Activated T-helper 9 cell treated with anti-CD3 and anti-CD28 coated beads, Interleukin-2, amount 50 U/mL, for 16 hours (primary cell): Measurements from ENCODE around the gene BMP6.

Experiments
- DNase-seq: peaks from one replicate; pipeline ENCODE4 v3.0.0-alpha.2; 2020; ENCODE audit warnings: low read depth

Gene BMP6

DNA sequence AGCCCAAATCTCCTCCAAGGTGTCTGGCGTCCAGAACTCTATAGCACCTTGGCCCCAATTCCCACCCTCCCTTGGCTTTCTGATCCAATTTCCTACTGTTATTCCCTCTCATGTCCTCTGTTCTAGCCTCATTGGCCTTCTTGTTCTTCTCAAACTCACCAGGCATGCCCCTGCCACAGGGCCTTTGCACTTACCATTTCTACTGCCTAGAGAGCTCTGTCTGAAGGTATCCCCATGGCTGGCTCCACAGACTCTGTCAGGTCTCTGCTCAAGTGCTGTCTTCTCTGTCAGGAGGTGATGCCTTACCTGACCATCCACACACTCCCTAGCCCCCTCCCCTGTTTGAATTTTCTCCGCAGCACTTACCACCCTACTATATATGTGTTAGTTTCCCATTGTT is 5.6 kb upstream of the BMP6 start:
- DNase-seq = no peak

DNA sequence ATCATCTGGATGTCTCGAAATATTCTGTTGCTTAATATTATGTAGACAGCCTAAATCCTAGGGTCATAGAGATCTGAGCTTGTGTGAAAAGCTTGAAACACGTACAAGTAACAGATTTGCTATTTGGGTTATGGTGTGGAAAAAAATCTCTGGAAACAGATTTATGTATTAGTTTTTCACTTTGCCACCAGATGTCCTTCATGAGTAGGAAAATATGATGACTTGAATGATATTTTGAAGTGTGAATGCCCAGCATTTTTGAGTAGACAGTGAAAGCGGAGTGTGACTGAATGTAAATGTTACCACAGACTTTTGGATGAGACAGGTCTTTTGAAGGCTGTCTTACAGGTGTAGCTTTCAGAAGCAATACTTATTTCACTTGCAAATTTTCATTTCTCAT is 4.2 kb upstream of the BMP6 start:
- no peak for DNase-seq

DNA sequence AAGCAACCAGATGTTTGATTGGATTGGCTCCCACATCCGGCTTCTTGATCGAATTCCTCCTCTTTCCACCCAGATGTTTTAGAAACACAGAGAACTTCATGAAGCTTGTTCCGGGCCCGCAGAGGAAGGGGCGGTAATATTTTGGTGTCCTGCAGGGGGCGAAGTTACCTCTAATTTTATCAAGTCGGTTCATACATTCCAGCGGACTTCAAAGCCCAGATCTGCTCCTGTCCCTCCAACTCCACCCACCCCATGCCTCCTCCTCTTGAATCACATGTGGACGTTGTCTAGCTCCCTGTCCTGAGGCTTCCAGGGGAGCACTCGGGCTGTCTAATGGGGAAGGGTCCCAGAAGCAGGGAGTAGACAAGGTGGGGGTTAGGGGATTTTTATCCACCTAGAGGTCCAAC is 2.9 kb upstream of the BMP6 start:
- DNase-seq = peak; percentile 26

DNA sequence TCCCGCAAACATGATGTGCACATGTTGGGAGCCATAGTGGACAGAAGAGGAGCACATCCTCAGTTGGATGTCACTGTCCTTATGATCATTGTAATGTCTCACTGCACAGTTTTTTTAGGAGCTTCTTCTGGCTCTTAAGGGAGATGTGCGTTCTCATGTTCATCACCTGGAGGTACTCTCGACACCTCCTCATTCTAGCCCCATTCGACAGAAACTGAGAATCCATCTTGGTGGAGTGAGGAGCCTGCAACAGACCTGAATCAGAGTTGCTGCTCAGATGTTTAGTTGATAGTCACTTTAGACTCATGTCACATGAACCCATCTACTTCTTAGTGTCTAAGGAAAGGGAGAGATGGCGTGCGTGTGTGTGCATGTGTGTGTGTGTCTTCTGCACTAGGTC is 2.3 kb upstream of the BMP6 start:
- DNase-seq = no peak

DNA sequence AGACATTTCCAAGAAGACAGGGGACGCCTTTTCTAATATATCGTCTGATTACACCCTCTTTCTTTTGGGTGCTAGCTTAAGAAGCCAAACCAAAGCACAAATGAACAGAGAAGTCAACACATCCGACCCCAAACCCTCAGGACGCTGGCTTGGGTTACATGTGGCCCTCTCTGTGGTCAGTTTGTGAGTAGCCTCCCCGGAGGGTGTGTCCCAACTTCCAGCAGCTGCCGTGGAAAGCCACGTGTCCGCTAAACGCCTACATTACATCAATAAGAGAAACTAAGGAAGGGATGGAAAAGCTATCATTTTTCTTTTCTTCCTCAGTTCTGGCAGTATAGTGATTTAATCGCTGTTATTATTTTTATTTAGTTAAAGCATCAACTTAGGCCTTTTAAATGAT is 487 bp upstream of the BMP6 start:
- no peak for DNase-seq

DNA sequence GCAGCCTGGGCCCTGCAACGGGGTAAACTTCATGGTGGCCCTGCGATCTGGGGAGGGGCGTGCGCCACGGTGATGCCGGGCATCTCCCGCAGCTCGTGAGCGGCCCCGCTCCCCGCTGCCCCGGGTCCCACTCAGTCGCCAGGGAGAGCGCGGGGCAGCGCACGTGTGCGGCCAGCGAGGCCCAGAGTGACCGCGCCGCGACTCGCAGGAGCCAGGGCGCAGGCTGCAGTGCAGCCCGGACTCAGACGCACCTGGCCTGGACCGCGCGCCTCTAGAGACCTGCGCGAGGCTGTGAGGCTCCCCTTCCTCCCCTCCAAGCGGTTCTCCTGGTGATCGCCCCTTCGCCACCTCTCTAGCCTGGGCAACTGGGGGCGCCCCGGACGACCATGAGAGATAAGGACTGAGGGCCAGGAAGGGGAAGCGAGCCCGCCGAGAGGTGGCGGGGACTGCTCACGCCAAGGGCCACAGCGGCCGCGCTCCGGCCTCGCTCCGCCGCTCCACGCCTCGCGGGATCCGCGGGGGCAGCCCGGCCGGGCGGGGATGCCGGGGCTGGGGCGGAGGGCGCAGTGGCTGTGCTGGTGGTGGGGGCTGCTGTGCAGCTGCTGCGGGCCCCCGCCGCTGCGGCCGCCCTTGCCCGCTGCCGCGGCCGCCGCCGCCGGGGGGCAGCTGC is 652 bp downstream of the BMP6 start:
- no peak for DNase-seq

DNA sequence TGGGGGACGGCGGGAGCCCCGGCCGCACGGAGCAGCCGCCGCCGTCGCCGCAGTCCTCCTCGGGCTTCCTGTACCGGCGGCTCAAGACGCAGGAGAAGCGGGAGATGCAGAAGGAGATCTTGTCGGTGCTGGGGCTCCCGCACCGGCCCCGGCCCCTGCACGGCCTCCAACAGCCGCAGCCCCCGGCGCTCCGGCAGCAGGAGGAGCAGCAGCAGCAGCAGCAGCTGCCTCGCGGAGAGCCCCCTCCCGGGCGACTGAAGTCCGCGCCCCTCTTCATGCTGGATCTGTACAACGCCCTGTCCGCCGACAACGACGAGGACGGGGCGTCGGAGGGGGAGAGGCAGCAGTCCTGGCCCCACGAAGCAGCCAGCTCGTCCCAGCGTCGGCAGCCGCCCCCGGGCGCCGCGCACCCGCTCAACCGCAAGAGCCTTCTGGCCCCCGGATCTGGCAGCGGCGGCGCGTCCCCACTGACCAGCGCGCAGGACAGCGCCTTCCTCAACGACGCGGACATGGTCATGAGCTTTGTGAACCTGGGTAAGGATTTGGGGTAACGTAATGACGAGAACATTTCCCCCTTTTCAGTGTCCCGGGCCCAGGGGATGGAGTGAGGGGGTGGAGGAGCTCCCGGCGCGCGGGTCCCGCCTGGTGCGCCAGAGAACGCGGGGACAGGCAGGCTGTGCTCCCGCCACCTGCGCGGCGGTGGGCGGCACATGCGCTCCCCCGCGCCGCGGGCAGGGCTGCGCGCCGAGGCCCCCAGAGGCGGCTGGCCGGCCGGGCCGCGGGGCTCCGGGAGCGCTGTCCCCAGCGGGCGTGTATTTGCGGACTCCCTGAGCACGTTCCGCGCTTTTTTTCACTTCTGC is 1.4 kb downstream of the BMP6 start:
- no peak for DNase-seq

DNA sequence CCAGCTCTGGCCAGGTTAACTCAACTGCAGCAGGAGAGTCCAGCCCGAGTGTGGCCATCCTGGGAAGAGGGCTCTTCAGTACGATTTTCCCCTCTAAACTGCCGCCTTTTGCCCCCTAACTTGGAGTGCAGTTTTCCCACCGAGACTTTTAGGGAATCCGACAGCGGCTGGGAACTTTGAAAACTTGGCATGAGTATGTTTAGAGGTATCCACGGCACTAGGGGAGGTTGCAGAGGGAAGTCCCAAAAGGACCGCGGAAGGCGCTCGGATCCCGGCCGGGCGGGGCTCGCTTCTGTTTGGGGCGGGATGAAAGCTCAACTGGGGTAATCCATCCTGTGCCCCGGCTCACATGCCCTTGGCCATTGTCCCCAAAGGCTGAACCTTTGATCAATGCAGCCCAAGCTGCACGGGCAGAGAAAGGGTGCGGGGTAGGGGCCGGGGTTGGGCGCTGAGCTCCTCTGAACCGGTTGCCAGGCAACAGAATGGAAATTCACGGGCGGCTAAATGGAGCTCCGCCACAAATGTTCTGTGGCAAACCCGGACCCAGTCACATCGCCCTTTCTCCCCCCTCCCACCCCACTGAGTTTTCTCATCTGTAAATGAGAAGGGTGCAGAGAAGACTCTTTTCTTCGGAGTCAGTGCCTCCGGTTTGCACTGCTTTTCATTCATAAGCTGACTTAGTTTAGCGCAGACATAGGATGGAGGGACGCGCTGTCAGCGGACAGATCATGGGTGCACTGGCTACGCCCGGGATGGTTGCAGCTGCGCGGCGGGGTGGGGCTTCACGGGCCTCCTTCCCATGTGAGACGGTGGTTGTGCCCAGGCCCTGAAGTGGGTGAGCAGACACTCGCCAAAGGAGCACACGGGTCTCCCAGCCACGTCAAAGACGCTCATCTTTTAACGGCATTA is 2.3 kb downstream of the BMP6 start:
- DNase-seq = no peak

DNA sequence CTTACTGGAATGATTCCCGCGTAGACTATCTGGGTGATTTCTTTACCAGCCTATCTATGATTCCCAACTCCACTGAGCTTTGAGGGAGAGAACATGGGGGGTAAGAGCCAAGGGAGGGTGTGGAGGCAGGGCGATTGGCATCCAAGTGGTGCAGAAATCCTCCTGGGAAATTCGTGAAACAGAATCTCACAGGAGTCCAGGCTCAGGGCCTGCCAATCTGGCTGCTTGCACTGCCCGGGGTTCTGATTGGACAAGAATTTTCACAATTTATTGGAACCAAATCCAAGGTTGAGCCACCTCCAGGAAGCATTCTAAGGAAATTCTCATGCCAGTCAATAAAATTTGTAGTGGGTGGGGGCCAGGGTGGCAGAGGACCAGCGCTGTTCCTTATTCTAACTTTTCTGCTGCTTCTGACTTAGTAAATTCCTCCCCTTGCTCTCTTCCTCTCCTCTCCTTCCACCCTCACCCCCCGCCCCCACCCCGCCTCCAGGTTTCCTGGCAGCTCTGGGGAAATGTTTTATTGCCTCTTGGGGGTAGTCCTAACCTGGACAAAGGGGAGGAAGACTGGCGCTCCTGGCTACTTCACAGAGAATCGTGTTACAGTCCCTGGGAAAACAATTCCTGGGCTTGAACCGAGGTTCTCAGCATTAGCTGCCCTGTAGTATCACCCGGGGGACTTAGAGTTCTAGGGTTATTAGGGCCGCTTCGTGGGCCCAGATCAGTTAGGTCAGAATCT is 3.1 kb downstream of the BMP6 start:
- DNase-seq = no peak

DNA sequence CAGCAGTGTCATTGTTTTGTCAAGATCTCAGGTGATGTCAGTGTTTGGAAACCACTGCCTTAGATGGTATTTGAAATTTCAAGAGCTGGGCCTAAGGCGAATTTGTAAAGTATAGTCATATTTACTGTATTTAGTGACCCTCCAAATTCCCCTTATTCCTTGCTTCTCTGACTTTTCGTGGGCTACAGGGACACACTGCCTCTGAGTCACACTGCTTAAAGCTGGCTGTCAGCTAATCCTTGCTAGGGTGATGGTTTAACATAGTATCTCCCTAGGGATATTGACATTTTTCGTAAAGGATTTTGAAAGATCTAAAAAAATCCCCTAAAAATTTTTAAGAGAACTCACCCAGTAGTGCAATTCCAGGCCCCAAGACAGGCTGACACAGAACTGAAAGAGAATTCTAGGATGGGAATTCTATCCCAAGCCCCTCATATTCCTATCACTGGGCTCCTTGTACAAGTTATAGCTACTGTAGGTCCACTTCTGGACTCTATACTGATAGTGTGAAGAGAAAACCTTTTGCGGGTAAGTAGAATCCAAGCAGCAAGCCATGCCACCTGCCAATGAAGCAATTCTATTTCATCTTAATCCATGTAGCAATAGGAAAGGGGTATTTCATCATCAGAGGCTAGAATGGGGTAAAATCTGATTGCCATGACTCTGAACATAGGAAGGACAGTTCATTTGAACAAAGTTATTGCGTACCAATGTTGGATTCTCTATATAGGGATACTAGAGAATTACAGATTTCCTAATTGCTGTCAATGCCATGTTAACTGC is 4.3 kb downstream of the BMP6 start:
- DNase-seq = no peak

DNA sequence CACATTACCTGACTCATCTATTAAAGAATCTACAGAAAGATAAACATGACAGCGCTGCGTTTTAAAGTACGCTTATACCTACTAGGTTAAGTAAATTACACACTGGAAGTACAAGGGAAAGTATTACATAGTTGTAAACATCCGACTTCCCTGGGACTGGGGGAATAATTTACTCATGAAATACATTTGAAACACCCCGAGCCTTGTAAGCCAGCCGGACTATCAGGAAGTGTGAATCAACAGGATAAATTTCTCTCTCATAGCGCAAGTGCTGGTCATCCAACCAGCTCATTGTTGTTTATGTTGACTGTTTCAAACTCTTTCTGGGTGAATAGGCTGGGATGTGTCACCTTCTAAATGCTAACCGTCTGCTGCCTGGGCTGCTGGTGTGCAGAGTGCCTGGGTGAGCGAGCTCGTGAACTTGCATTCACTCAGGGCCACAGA is 4.9 kb downstream of the BMP6 start:
- DNase-seq = no peak

DNA sequence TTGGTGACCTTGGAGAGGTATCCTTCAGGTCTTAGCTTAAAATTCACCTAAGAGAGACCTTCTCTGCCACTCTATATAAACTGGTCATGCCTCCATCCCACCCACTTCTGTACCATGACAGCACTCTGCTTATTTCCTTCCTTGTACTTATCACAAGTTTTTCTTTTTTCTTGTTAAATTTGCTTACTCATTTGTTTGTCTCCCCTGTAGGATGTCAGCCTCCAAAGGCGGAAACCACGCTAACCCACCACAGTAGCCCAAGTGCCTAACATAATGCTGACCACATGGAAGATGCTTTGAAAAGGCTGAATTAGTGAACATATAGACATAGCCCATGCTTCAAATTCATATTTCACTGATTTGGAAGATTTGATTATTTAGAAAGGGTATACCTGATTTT is 5.4 kb downstream of the BMP6 start:
- DNase-seq = no peak

DNA sequence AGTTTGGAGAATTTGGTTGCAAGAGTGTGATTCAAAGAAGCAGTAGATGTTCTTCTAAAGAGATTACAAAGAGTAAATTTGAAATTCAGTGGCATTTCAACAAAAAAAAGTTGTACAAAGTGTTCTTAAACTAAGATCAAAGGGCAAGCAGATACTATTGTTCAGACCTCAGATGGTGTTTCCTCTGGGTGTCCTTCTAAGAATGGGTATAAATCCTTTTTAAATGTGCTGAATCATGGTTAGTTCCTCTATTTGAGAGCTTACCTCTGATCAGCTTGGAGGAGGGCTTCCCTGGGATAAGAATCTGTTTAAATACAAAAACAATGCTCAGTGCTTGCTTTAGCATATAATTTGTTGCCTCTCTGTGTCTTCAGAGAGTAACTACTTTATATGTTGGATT is 6.3 kb downstream of the BMP6 start:
- DNase-seq = no peak

DNA sequence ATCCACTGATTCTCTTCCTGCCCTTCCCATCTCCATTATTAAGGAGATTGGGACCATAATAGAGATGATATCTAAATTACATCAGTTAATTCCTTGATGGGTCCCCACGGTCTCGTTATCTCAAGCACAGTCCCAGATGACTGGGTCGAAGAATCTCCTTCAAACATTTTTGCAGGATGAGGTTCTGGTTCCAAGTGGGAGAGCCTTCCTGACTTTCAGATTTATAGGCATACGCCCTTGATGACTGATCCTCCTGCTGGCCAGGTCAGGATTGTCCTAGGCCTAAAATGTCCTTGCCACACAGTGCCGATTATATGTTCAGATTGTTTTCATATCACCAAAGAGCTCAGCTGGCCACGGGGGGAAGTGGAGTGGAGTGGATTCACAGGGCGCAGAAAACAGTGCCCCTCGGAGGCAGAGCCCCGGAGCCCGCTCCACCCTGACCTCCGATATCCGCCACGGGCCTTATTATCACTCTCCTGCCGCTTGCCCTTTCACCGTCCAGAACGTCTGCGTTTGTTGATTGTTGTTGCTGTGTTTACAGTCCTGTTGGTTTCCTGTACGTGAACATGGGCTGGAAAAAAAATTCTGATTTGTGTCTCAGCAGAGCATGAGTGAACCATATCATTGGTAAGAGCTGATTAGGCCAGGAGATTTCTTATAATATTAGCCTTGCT is 8.9 kb downstream of the BMP6 start:
- no peak for DNase-seq

DNA sequence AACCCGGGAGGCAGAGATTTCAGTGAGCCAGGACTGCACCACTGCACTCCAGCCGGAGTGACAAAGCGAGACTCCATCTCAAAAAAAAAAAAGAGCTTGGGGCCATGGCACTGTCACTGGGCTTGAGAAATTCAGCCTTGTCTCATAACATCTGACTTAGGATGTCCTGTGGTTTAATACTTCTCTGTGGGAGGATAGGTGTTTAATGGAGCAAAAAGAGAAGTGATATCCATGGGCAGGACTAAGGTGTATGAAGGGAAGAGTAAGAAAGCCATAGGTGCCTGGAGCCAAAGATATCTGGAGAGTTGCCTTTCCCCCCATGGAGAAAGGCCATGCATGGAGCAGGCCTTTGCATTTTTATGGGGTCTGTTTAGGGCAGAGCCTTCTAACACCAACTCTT is 11.2 kb downstream of the BMP6 start:
- no peak for DNase-seq

DNA sequence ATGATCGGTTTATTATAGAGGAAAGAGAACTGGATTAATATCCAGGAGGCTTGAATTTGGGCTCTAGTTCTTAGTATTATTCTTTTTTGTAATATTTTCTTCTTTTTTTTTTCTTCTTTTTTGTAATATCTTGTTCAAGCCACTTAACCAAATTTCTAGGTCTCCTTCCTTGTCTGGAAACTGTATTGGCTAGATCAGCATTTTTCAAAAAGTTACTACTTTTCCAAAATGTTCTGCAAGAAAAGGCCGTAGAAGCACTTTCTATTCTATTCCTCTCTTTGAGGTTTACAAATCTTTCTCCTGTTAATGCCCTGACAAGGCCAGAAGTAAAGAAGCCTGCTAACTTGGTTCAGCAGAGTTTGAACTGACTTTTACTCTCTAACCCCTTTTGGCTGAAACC is 12.0 kb downstream of the BMP6 start:
- DNase-seq = no peak

DNA sequence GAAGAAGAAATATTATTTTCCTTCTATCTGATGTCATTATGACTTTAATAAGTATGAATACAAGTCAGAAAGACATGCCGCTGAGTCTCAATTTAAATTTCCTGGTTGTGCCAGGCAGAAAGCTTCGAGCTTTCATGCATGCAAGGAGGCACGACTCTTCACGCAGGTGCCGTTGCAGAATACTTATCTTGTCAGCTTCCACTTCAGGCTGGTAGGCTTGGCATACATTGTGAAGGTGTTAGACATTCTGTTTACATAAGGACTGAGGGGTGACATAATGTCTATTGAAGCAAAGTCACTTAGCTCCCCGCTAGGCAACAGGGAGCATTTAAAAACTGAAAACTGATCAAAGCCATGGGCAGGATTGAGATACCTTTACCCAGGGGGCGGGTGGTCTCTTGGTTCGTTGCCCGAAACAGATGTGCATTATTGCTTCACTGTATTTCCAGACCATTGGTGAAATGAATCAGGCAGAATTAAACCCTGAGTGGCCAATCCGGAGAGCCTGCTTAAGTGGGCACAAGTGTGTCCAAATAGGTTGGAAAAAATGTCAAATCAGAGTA is 16.4 kb downstream of the BMP6 start:
- DNase-seq = no peak

DNA sequence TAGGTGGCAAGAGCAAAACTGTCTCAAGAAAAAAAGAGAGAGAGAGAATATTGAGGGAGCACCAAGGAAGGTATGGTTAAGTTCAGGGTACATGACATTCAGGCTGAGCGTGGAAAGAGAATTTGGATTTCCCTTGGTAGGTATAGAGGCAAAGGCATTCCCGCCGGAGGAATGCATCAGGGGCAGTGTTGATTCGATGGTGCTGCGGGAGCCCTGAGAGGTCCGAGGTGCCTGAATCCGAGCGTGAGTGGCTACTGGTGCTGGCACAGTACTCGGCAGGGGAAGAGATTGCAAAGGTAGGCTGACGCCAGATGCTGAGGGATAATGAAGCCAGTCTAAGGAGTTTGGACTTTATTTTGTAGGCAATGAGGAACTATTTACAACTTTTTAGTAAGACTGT is 20.0 kb downstream of the BMP6 start:
- DNase-seq = no peak

DNA sequence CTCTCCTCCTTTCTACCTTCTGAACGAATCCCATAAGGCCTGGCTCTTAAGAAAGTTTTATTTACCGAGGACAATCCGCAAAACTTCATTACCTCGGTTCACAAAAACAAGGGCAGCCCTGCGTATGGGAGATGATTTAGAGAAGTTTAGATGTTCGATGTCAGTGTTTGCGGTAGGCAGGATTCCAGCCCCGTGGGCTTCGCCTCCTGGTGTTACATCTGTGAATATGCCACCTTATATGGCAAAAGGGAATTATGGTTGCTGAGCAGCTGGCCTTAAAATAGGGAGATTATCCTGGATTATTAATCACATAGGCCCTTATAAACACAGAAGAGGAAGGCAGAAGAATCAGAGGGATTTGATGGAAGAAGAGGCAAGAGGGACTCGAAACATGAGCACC is 21.1 kb downstream of the BMP6 start:
- DNase-seq = no peak

DNA sequence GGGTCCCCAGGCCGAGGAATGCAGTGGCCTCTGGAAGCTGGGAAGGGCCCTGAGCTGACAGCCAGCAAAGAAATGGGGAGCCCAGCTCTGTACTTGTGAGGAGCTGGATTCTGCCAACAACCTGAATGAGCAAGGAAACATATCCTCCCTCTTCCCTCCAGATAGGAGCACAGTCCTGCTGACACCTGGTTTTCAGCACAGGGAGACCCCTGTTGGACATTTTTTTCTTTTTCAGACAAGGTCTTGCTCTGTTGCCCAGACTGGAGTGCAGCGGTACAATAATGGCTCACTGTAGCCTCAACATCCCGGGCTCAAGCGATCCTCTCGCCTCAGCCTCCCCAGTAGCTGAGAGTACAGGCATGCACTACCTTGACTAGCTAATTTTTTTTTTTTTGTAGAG is 21.5 kb downstream of the BMP6 start:
- no peak for DNase-seq
